HL-60/S4 treated with phorbol 12-myristate 13-acetate at 8.2 ng/mL for 4 days and 3 days (cell line): ENCODE measurements around the gene UCKL1.

Experiments used
- in situ Hi-C: fragments of 300-500 bp; cut with MboI; formaldehyde crosslinking; loops from 2 replicates; pipeline ENCODE4 v1.15.0; 2022; ENCODE audit warnings: low sequenced_read_pairs

Gene UCKL1

DNA sequence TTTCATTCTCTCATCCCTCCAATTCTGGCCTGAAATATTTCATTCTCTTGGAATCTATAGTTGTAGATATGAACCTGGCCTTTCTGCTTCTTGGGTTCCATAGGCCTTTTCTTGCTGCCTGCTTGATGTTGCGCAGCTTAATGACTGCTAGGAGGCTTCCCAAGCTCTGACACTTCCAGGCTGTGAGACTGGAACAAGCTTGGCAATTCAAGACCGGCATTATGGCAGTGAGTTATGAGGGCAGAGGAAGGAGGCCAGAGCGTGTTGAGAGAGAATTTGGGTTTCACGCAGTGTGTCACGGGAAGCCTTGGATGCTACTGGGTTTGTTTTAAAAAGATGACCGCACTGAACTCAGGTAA lies 62.2 kb downstream of the UCKL1 start:
- in situ Hi-C loops, result no loop called here

DNA sequence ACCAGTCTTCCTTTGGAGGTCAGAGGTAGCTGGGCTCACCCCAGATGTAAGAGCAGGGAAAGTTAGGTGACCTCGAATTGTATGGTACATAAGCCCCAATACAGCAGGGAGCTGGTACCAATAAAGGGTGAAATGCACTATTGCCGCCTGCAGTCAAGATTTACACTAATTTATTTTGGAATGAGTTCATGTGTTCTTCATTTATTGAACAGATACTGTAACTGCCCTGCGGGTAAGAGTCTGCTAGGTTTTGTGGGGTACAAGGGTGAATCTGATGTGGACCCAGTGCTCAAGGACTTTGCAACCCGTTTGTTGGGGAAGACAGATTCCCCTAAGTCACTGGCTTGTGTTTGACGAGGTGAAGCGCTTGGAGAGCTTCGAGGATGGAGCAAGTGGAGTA lies 63.8 kb downstream of the UCKL1 start:
- in situ Hi-C loops, result no loop called here

DNA sequence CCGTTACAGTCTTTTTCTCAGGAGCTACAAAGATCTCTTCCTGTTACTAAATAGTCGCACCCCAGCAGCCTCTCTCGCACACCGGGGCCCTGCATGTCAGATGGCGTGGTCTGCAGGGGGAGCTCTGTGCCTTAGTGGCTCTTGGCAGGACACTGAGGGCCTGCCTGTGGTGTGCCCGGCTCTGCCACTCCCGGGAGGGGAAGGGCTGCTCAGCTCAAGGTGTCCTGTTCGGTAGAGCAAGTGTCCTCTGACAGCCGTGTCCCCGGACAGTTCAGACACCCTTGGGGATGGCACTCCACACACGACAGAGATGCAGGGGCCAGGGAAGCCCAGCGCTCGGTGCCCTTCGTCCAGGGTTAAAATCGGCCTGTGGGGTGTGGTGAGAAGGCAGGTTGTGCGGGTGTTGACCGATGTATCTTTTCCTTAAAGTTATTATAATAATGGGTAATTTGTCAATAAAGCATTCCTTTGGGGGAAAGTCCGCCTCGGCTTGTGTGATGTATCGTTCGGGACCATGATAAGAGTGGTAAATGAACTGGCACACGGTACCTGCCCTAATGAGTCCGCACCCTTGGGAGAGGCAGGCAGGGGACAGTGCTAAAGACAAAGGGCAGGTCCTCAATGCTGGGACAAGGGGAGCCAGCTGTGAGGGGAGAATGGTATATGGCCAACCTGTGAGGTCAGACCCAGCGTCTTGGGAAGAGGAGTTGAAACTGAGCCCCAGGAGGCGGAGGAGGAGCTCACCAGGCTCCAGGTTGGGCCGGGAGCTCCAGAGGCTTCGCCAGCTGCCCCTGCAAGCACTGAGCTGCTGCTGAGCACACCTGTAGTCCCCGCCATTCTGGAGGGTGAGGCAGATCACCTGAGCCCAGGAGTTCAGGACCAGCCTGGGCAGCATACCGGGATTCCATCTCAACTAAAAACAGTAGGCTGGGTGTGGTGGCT lies 64.9 kb downstream of the UCKL1 start:
- in situ Hi-C loops, result no loop called here

DNA sequence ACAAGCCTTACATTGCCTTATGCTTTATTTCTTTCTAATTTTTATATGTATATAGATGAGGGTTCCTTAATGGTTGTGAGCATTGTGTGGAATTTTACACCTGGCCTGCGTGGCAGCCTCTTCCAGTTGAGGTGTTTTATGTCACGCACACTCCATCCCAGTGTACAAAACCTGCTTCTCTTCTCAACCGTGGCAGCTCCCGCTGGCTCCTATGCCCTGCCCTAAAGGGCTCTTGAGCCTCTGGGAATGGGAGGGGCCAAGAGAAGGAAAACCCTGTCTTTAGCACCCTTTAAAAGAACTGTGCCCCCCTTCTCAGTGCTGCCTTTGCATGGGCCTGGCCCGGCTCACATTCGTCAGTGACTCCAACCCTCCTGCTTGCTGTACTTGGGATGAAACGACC lies 65.6 kb downstream of the UCKL1 start:
- in situ Hi-C loops, result no loop called here

DNA sequence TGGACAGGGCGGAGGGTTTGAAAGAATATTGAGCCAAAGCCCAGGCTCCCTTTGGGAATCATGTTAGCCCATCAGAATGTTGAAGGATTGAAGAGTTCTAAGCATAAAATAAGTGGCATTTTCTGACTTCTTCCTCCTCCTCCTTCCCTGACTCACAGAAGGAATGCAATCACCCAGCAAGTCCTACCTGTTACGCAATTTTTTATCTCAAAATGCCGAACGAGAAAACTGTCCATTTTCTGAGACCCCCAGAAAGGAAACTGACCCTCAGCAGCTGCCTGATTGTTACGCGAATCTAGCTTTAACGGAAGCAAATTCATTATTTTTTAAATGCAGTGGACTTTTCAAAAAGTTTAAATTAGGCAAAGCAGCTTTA lies 66.0 kb downstream of the UCKL1 start:
- in situ Hi-C loops, result no loop called here
